HUES48 (cell line): ENCODE measurements around the gene STK36.

Experiments
- H3K27ac ChIP-seq: one replicate; pipeline ENCODE4 v1.7.0; 2013; ENCODE audit warnings: low read depth, low read length, inconsistent platforms
- H3K27me3 ChIP-seq: 2 replicates; pipeline ENCODE4 v1.6.1; 2013; ENCODE audit warnings: mild to moderate bottlenecking, low read length; ENCODE audit not compliant: control insufficient read depth, insufficient read depth
- H3K36me3 ChIP-seq: 2 replicates; pipeline ENCODE4 v1.6.1; 2013; ENCODE audit warnings: low read length; ENCODE audit not compliant: control insufficient read depth, insufficient read depth
- H3K4me1 ChIP-seq: 2 replicates; pipeline ENCODE4 v1.6.1; 2013; ENCODE audit warnings: mild to moderate bottlenecking, low read length; ENCODE audit not compliant: control insufficient read depth, insufficient read depth
- H3K4me3 ChIP-seq: 2 replicates; pipeline ENCODE4 v1.5.1; 2013; ENCODE audit warnings: mild to moderate bottlenecking, low read depth, low read length
- H3K9ac ChIP-seq: 2 replicates; pipeline ENCODE4 v1.6.1; 2013; ENCODE audit warnings: mild to moderate bottlenecking, low read depth, low read length, moderate library complexity
- H3K9me3 ChIP-seq: 2 replicates; pipeline ENCODE4 v1.6.1; 2013; ENCODE audit warnings: low read length; ENCODE audit not compliant: control insufficient read depth, insufficient read depth

Gene STK36, protein sequence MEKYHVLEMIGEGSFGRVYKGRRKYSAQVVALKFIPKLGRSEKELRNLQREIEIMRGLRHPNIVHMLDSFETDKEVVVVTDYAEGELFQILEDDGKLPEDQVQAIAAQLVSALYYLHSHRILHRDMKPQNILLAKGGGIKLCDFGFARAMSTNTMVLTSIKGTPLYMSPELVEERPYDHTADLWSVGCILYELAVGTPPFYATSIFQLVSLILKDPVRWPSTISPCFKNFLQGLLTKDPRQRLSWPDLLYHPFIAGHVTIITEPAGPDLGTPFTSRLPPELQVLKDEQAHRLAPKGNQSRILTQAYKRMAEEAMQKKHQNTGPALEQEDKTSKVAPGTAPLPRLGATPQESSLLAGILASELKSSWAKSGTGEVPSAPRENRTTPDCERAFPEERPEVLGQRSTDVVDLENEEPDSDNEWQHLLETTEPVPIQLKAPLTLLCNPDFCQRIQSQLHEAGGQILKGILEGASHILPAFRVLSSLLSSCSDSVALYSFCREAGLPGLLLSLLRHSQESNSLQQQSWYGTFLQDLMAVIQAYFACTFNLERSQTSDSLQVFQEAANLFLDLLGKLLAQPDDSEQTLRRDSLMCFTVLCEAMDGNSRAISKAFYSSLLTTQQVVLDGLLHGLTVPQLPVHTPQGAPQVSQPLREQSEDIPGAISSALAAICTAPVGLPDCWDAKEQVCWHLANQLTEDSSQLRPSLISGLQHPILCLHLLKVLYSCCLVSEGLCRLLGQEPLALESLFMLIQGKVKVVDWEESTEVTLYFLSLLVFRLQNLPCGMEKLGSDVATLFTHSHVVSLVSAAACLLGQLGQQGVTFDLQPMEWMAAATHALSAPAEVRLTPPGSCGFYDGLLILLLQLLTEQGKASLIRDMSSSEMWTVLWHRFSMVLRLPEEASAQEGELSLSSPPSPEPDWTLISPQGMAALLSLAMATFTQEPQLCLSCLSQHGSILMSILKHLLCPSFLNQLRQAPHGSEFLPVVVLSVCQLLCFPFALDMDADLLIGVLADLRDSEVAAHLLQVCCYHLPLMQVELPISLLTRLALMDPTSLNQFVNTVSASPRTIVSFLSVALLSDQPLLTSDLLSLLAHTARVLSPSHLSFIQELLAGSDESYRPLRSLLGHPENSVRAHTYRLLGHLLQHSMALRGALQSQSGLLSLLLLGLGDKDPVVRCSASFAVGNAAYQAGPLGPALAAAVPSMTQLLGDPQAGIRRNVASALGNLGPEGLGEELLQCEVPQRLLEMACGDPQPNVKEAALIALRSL (N-terminal part only)

DNA sequence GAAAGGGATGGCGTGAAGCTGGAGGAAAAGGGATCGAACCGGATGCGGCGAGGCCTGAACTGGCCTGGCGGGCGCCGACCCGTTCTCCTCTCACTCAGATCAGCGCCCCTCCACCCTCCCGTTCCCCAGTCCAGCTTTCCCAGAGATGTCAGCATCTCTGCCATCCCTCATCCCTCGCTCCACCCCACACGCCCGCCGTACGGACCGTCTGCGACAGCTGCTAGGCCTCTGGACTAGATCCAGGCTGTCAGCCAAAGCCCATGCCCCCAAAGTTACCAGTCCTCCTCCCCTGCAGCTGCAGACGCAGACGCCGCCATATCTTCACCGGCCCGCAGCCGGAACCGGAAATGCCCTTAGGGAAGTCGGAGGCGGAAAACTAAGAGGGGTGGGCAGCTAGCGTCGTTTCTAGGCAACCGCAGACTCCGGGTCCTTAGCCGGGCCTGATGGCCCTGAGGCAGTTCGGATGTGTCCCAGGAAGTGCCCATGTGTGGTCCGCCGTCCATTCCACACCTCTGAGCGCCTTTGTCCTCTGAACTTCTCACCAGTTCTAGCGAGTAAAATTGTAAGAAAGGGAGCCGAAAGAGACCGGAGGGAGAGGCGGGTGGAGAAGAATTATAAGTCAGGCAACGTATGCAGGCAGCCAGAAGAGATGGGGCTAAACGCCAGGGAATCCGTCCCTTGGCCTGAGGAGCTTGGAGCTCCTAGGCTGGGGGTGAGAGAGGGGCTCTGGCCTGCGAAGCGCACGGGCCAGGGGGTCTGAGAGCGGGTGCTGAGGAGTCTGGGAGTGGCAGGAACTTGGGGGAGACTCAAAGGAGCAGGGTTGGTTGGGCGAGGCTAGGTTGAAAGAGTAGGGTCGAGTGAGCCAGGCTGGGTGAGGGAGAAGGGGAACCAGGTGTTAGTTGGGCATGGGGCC is at the start of gene STK36, which contains the start of gene RNF25:
Gene STK36 (plus strand): TSS at position 433 of the 913 bp plus-strand sequence. CDS start 744 bp downstream, outside the sequence.
Gene RNF25 (minus strand): TSS at position 349 of the 913 bp plus-strand sequence. CDS start 32 bp downstream, at position 317.
- Histone ChIP-seq H3K27me3 (no peaks in the 10 kb centered on the region), H3K4me1 (no peaks in the 10 kb centered on the region), H3K4me3 (peak within 1 kb of the TSS; percentile 87), H3K9me3 (no peaks in the 10 kb centered on the region), H3K27ac (peak within 1 kb of the TSS; percentile 85), H3K9ac (peak within 1 kb of the TSS; percentile 87), H3K36me3 (peaks cover 41% of the 10 kb centered on the region)

GRCh38 chr2:218622606-218623365 is 49.1 kb upstream of the STK36 start:
- Histone ChIP-seq H3K4me1 (no peaks in the 10 kb centered on the region), H3K27me3 (no peaks in the 10 kb centered on the region), H3K9me3 (no peaks in the 10 kb centered on the region), H3K27ac (no peak overlapping the region), H3K9ac (no peak overlapping the region), H3K36me3 (no peaks in the 10 kb centered on the region), H3K4me3 (no peak overlapping the region)

DNA sequence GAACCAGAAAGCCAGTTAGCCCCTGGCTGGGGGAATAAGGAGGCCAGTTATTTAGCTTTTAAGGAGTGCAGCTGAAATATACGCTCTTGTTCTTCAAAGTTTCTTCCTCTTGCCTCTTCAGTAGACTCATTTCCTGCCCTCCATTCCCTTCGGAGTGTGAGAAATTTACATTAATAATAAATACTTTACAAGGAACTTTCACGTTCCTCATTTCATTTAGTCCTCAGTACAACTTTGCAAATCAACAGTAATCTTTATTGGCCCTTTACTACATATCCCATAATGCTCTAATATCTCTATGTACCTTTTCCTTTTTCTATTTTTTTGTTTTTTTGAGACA is 48.5 kb upstream of the STK36 start:
- Histone ChIP-seq H3K9ac (no peak overlapping the region), H3K36me3 (no peaks in the 10 kb centered on the region), H3K27me3 (no peaks in the 10 kb centered on the region), H3K4me1 (no peaks in the 10 kb centered on the region), H3K9me3 (no peaks in the 10 kb centered on the region), H3K4me3 (no peak overlapping the region), H3K27ac (no peak overlapping the region)

DNA sequence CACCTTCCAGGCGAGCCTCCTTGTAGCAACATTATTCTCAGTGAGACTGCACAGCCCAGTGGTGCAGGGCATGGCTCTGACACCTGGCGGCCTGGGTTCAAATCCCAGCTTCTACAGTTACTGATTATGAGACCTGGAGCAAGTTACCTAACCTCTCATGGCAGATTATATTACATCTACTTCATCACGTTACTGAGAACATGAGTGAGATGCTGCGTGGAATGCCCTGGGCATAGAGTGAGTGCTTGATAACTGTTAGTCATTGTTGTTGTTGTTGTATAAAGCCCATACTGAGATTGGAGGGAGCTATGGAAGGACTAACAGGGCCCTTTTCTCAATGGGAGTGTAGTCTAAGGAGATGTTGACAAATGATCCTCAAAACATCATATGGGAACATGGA is 45.5 kb upstream of the STK36 start:
- Histone ChIP-seq H3K36me3 (no peaks in the 10 kb centered on the region), H3K9me3 (no peaks in the 10 kb centered on the region), H3K4me1 (no peaks in the 10 kb centered on the region), H3K27me3 (no peaks in the 10 kb centered on the region), H3K27ac (no peak overlapping the region), H3K4me3 (no peak overlapping the region), H3K9ac (no peak overlapping the region)

GRCh38 chr2:218627939-218628338 is 43.9 kb upstream of the STK36 start:
- no peak overlapping the region for H3K4me3 ChIP-seq
- H3K4me1 ChIP-seq, result no peaks in the 10 kb centered on the region
- no peak overlapping the region for H3K27ac ChIP-seq
- H3K9me3 ChIP-seq, result no peaks in the 10 kb centered on the region
- no peaks in the 10 kb centered on the region for H3K36me3 ChIP-seq
- H3K9ac ChIP-seq, result no peak overlapping the region
- H3K27me3 ChIP-seq, result no peaks in the 10 kb centered on the region

GRCh38 chr2:218631837-218632236 is 40.0 kb upstream of the STK36 start:
- Histone ChIP-seq H3K4me1 (no peaks in the 10 kb centered on the region), H3K27ac (no peak overlapping the region)

DNA sequence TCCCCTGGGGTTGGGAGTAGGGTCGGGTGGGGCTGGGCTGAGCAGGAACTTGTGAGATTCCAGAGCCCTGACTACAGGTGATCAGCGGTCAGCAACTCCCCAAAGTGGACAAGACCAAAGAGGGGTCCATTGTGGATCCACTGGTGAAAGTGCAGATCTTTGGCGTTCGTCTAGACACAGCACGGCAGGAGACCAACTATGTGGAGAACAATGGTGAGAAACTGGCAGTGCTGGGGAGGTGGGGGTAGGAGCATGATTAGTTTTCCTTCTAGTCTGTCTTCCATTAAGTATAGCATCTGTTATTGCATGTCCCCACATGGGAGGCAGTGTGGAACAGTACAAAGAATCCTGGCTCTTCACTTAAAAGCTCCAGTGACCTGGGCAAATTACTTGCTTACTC is 36.2 kb upstream of the STK36 start:
- Histone ChIP-seq H3K4me1 (no peaks in the 10 kb centered on the region), H3K27ac (no peak overlapping the region), H3K9ac (no peak overlapping the region), H3K27me3 (no peaks in the 10 kb centered on the region), H3K36me3 (peaks cover 68% of the 10 kb centered on the region), H3K9me3 (no peaks in the 10 kb centered on the region), H3K4me3 (no peak overlapping the region)

More at GRCh38 chr2:218631837-218632236, 40.0 kb upstream of the STK36 start:
- no peak overlapping the region for H3K9ac ChIP-seq
- H3K36me3 ChIP-seq, result peaks cover 32% of the 10 kb centered on the region
- no peaks in the 10 kb centered on the region for H3K27me3 ChIP-seq
- no peak overlapping the region for H3K4me3 ChIP-seq
- H3K9me3 ChIP-seq, result no peaks in the 10 kb centered on the region

DNA sequence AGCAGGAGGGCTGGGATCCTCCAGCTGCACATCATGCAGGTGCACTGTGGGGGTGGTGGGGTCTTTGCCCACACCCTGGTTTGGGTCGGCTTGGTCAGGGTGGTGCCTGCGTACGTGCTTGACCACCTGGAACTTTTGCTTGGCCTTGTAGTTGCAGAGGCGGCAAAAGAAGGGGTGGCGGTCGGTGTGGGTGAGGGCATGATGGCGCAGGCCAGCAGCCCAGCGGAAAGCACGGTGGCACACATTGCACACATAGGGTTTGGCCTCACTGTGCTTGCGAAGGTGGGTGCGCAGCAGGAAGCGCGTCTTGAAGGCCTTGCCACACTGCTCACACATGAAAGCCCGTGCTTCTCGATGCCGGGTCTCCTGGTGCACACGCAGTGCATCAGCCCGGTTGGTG is 33.5 kb upstream of the STK36 start:
- peaks cover 91% of the 10 kb centered on the region for H3K36me3 ChIP-seq
- H3K27ac ChIP-seq, result no peak overlapping the region
- no peaks in the 10 kb centered on the region for H3K9me3 ChIP-seq
- H3K4me3 ChIP-seq, result no peak overlapping the region
- H3K27me3 ChIP-seq, result no peaks in the 10 kb centered on the region
- no peak overlapping the region for H3K9ac ChIP-seq
- H3K4me1 ChIP-seq, result no peaks in the 10 kb centered on the region

DNA sequence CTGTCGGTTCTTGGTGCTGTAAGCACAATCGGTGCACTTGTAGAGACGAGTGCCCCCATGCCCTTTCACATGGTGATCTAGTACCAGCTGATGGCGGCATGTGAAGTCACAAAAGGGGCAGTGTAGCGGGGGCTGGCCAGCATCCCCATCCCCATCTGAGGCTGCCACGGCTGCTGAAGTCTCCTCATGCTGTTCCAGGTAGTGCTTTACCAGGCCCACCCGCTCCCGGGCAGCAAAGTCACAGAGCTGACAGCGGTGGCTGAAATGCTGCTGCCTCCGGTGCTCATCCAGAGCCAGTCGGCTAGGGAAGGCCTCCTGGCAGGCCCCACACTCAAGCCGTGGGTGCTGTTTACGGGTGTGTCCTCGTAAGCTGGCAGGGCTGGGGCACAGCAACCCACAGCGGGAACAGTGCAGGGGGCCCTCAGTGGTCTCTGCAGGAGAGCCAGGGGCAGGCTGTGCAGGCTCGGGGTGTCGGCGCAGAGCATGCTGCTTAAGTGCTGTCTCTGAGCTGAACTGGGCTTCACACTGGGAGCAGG is 29.7 kb upstream of the STK36 start:
- Histone ChIP-seq H3K27me3 (no peaks in the 10 kb centered on the region), H3K4me3 (no peak overlapping the region), H3K9me3 (no peaks in the 10 kb centered on the region), H3K36me3 (peaks cover 91% of the 10 kb centered on the region), H3K4me1 (no peaks in the 10 kb centered on the region), H3K9ac (no peak overlapping the region), H3K27ac (no peak overlapping the region)
